Mesodermal cell (in vitro differentiated cells): ENCODE measurements around the gene PFKFB2. TPM values are rescaled to one million over a fixed set of nuclear protein-coding genes. Genes with fewer than 3 reads are reported as not detected.
A peak's percentile ranks its signal among the peaks of the same experiment; 100 is the strongest.

Source experiments
- H3K27ac ChIP-seq: 2 replicates; pipeline ENCODE4 v1.7.0; 2013; ENCODE audit warnings: mild to moderate bottlenecking, low read depth, low read length, moderate library complexity; ENCODE audit not compliant: severe bottlenecking
- H3K36me3 ChIP-seq: 2 replicates; pipeline ENCODE4 v1.7.1; 2013; ENCODE audit warnings: mild to moderate bottlenecking, low read length, moderate library complexity; ENCODE audit not compliant: control insufficient read depth, insufficient read depth
- H3K4me1 ChIP-seq: one replicate; pipeline ENCODE4 v1.7.1; 2013; ENCODE audit warnings: mild to moderate bottlenecking, low read length; ENCODE audit not compliant: insufficient read depth, control insufficient read depth, poor library complexity, severe bottlenecking
- H3K4me3 ChIP-seq: 2 replicates; pipeline ENCODE4 v1.7.0; 2013; ENCODE audit warnings: low read length, control low read depth, mild to moderate bottlenecking; ENCODE audit not compliant: insufficient read depth, poor library complexity, severe bottlenecking; ENCODE audit errors: extremely low read depth
- H3K9me3 ChIP-seq: 2 replicates; pipeline ENCODE4 v1.7.1; 2013; ENCODE audit warnings: mild to moderate bottlenecking, low read length, moderate library complexity; ENCODE audit not compliant: control insufficient read depth
- WGBS, 2 experiments: methylation state at CpG; one replicate each; pipeline ENCODE4 v1.1.5; 2013; ENCODE audit warnings: missing lambda C conversion rate in 2 of 2; ENCODE audit not compliant: insufficient coverage in 2 of 2; 5-methylcytosine and 5-hydroxymethylcytosine counted together
- polyA plus RNA-seq, 2 experiments: library from polyadenylated mRNA; stranded (reverse); fragments of 50-300 nt; gene quantifications; one replicate each; pipeline ENCODE4 v1.2.3, GENCODE V29; 2013

Gene PFKFB2
- 5.8 TPM for polyA plus RNA-seq (2013, experiment 1 of 2)
- 3.9 TPM for polyA plus RNA-seq (2013, experiment 2 of 2)

- Histone ChIP-seq H3K9me3 (no peaks in the 10 kb centered on the region), H3K4me1 (peaks cover 4% of the 10 kb centered on the region), H3K36me3 (peaks cover 13% of the 10 kb centered on the region), H3K27ac (peak within 1 kb of the TSS; percentile 78), H3K4me3 (peak within 1 kb of the TSS; percentile 62)
- 1 to 3% methylated on average over 39 to 40 of the region's 56 CpGs for WGBS, 2 experiments
Observed at GRCh38 chr1:207052911-207053769, at the start of gene PFKFB2. Gene PFKFB2, plus strand, starts transcription at chr1:207053275. Its CDS starts 1,443 bp downstream, at chr1:207054718.

GRCh38 chr1:207004931-207005830 is 47.9 kb upstream of the PFKFB2 start:
- Histone ChIP-seq H3K4me1 (peaks cover 25% of the 10 kb centered on the region), H3K36me3 (no peaks in the 10 kb centered on the region), H3K9me3 (peaks cover 5% of the 10 kb centered on the region), H3K27ac (no peak overlapping the region), H3K4me3 (no peak overlapping the region)
- 43 to 48% methylated on average over 8 of the region's 9 CpGs for WGBS, 2 experiments

- H3K27ac ChIP-seq, result no peak overlapping the region
- no peak overlapping the region for H3K4me3 ChIP-seq
- H3K36me3 ChIP-seq, result no peaks in the 10 kb centered on the region
- 74 to 81% methylated on average over 2 of the region's 3 CpGs for WGBS, 2 experiments
- peaks cover 25% of the 10 kb centered on the region for H3K4me1 ChIP-seq
- peaks cover 5% of the 10 kb centered on the region for H3K9me3 ChIP-seq
Observed at GRCh38 chr1:207006083-207006482, 47.0 kb upstream of the PFKFB2 start.

GRCh38 chr1:207006914-207007313 is 46.2 kb upstream of the PFKFB2 start:
- Histone ChIP-seq H3K4me1 (peaks cover 25% of the 10 kb centered on the region), H3K9me3 (peaks cover 5% of the 10 kb centered on the region), H3K27ac (peak overlapping the region; percentile 92), H3K4me3 (no peak overlapping the region), H3K36me3 (no peaks in the 10 kb centered on the region)
- 75 to 96% methylated on average over 2 to 3 of the region's 3 CpGs for WGBS, 2 experiments

GRCh38 chr1:207007352-207008033 is 45.6 kb upstream of the PFKFB2 start:
- 78 to 86% methylated on average over 1 to 2 of the region's 5 CpGs for WGBS, 2 experiments
- Histone ChIP-seq H3K9me3 (peaks cover 5% of the 10 kb centered on the region), H3K27ac (peak overlapping the region; percentile 92), H3K4me1 (peaks cover 25% of the 10 kb centered on the region), H3K36me3 (no peaks in the 10 kb centered on the region), H3K4me3 (no peak overlapping the region)

- Histone ChIP-seq H3K27ac (no peak overlapping the region), H3K9me3 (peaks cover 5% of the 10 kb centered on the region), H3K4me1 (peaks cover 21% of the 10 kb centered on the region), H3K36me3 (no peaks in the 10 kb centered on the region), H3K4me3 (no peak overlapping the region)
- 93 to 96% methylated on average over 10 of the region's 10 CpGs for WGBS, 2 experiments
Observed at GRCh38 chr1:207009182-207009850, 43.8 kb upstream of the PFKFB2 start.

- Histone ChIP-seq H3K9me3 (peaks cover 5% of the 10 kb centered on the region), H3K36me3 (no peaks in the 10 kb centered on the region), H3K4me1 (peaks cover 21% of the 10 kb centered on the region), H3K27ac (no peak overlapping the region), H3K4me3 (no peak overlapping the region)
- WGBS, 2 experiments, result 93 to 98% methylated on average over 6 of the region's 7 CpGs
Observed at GRCh38 chr1:207009945-207010344, 43.1 kb upstream of the PFKFB2 start.

GRCh38 chr1:207010726-207011125 is 42.3 kb upstream of the PFKFB2 start:
- Histone ChIP-seq H3K27ac (no peak overlapping the region), H3K9me3 (peaks cover 5% of the 10 kb centered on the region), H3K4me3 (no peak overlapping the region), H3K36me3 (no peaks in the 10 kb centered on the region), H3K4me1 (peaks cover 21% of the 10 kb centered on the region)
- WGBS, 2 experiments, result 94 to 100% methylated on average over 2 of the region's 2 CpGs

GRCh38 chr1:207013321-207014085 is 39.6 kb upstream of the PFKFB2 start:
- H3K4me3 ChIP-seq, result no peak overlapping the region
- H3K4me1 ChIP-seq, result peaks cover 4% of the 10 kb centered on the region
- H3K27ac ChIP-seq, result no peak overlapping the region
- H3K9me3 ChIP-seq, result no peaks in the 10 kb centered on the region
- WGBS, 2 experiments, result 70 to 82% methylated on average over 4 to 6 of the region's 6 CpGs
- no peaks in the 10 kb centered on the region for H3K36me3 ChIP-seq
